SH-SY5Y (cell line): Measurements from ENCODE around the gene MED8.

Experiments used
- GATA2 ChIP-seq: IDR thresholded peaks from 2 replicates; pipeline ENCODE4 v1.6.1; 2011; ENCODE audit warnings: mild to moderate bottlenecking, low read depth, low read length
- GATA3 ChIP-seq: IDR thresholded peaks from 2 replicates; pipeline ENCODE4 v1.6.1; 2011; ENCODE audit warnings: low read depth, mild to moderate bottlenecking, low read length, moderate library complexity

GRCh38 chr1:43404353-43404752, 14.8 kb upstream of the MED8 start:
- TF ChIP-seq GATA2 (no peak), GATA3 (no peak)
